ENCODE measurements around the gene CLIP1.
"Not testable (repeated sequence)": the region's sequence is repeated elsewhere in the genome, so short reads cannot be mapped to it uniquely, and the experiment has no call there.

CLIP1 gene

GRCh38 chr12:122421821-122422729, at the start of gene CLIP1:
Gene CLIP1, minus strand, starts transcription at chr12:122422669. Its CDS starts 42,217 bp downstream, at chr12:122380452.
- Histone ChIP-seq H3K4me1 (ENCODE audit: control insufficient read depth, low read depth, low read length) (peaks cover 10% of the 10 kb centered on the region), H3K27me3 (ENCODE audit: control insufficient read depth, insufficient read depth, low read length) (no peaks in the 10 kb centered on the region), H3K36me3 (ENCODE audit: control insufficient read depth, low read depth, low read length) (no peaks in the 10 kb centered on the region), H3K9ac (ENCODE audit: low read length) (peak within 1 kb of the TSS; percentile 92), H3K9me3 (ENCODE audit: control insufficient read depth, low read depth, low read length) (no peaks in the 10 kb centered on the region), H3K27ac (ENCODE audit: low read length) (peak within 1 kb of the TSS; percentile 89), H3K4me3 (ENCODE audit: low read length) (peak within 1 kb of the TSS; percentile 90)

- H3K27ac ChIP-seq (ENCODE audit: low read length): no peak overlapping the region
Measured at GRCh38 chr12:122471324-122472226, 49.1 kb upstream of the CLIP1 start.

GRCh38 chr12:122470576-122470975, 48.1 kb upstream of the CLIP1 start:
- not testable (repeated sequence) for H3K9me3 ChIP-seq (ENCODE audit: control insufficient read depth, low read depth, low read length); H3K27me3 ChIP-seq (ENCODE audit: control insufficient read depth, insufficient read depth, low read length); H3K27ac ChIP-seq (ENCODE audit: low read length)

More at GRCh38 chr12:122471324-122472226, 49.1 kb upstream of the CLIP1 start:
- H3K36me3 ChIP-seq (ENCODE audit: control insufficient read depth, low read depth, low read length): peaks cover 41% of the 10 kb centered on the region
- no peak overlapping the region for H3K4me3 ChIP-seq (ENCODE audit: low read length)
- no peaks in the 10 kb centered on the region for H3K4me1 ChIP-seq (ENCODE audit: control insufficient read depth, low read depth, low read length)
- H3K9ac ChIP-seq (ENCODE audit: low read length): no peak overlapping the region
- H3K27me3 ChIP-seq (ENCODE audit: control insufficient read depth, insufficient read depth, low read length): no peaks in the 10 kb centered on the region
- no peaks in the 10 kb centered on the region for H3K9me3 ChIP-seq (ENCODE audit: control insufficient read depth, low read depth, low read length)

DNA sequence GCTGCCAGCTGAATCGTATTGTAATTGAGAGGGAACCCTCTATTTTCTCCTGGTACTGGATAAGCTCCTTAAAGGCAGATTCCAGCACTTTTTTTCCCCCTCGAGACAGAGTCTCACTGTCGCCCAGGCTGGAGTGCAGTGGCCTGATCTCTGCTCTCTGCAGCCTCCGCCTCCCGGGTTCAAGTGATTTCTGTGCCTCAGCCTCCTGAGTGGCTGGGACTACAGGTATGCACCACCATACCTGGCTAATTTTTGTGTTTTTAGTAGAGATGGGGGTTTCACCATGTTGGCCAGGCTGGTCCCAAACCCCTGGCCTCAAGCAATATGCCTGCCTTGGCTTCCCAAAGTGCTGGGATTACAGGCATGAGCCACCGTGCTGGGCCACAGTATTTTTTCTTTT, 47.4 kb upstream of the CLIP1 start:
- not testable (repeated sequence) for H3K4me3 ChIP-seq (ENCODE audit: low read length); H3K9me3 ChIP-seq (ENCODE audit: control insufficient read depth, low read depth, low read length); H3K27me3 ChIP-seq (ENCODE audit: control insufficient read depth, insufficient read depth, low read length); H3K9ac ChIP-seq (ENCODE audit: low read length); H3K27ac ChIP-seq (ENCODE audit: low read length); H3K4me1 ChIP-seq (ENCODE audit: control insufficient read depth, low read depth, low read length)
- H3K36me3 ChIP-seq (ENCODE audit: control insufficient read depth, low read depth, low read length): peaks cover 25% of the 10 kb centered on the region

More at GRCh38 chr12:122470576-122470975, 48.1 kb upstream of the CLIP1 start:
- H3K36me3 ChIP-seq (ENCODE audit: control insufficient read depth, low read depth, low read length): peaks cover 31% of the 10 kb centered on the region
- not testable (repeated sequence) for H3K4me1 ChIP-seq (ENCODE audit: control insufficient read depth, low read depth, low read length); H3K9ac ChIP-seq (ENCODE audit: low read length); H3K4me3 ChIP-seq (ENCODE audit: low read length)

DNA sequence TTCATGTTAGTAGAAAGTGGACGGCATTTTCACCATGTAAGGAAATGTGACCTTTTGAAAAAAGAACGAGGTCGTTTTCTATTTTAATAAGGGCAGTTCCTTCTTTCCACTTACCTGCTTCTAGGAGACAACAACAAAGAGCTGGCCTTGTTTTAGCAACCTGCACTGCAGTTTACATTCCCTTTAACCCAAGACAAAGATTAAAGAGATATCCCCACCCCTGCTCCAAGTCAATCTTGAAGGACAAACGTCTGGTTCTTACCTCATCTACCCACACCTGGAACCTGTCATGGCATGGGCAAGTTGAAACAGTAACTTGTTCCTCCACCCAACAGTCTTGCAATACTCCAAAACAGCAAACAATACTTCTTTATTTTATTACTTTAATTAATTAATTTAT, 45.5 kb upstream of the CLIP1 start:
- Histone ChIP-seq H3K27ac (ENCODE audit: low read length) (no peak overlapping the region), H3K27me3 (ENCODE audit: control insufficient read depth, insufficient read depth, low read length) (no peaks in the 10 kb centered on the region), H3K4me3 (ENCODE audit: low read length) (no peak overlapping the region), H3K36me3 (ENCODE audit: control insufficient read depth, low read depth, low read length) (peaks cover 10% of the 10 kb centered on the region), H3K9me3 (ENCODE audit: control insufficient read depth, low read depth, low read length) (no peaks in the 10 kb centered on the region), H3K9ac (ENCODE audit: low read length) (no peak overlapping the region), H3K4me1 (ENCODE audit: control insufficient read depth, low read depth, low read length) (no peaks in the 10 kb centered on the region)

- H3K27ac ChIP-seq (ENCODE audit: low read length); H3K4me3 ChIP-seq (ENCODE audit: low read length); H3K9ac ChIP-seq (ENCODE audit: low read length); H3K4me1 ChIP-seq (ENCODE audit: control insufficient read depth, low read depth, low read length); H3K27me3 ChIP-seq (ENCODE audit: control insufficient read depth, insufficient read depth, low read length); H3K9me3 ChIP-seq (ENCODE audit: control insufficient read depth, low read depth, low read length); H3K36me3 ChIP-seq (ENCODE audit: control insufficient read depth, low read depth, low read length): not testable (repeated sequence)
Measured at GRCh38 chr12:122464317-122465042, 42.0 kb upstream of the CLIP1 start.

DNA sequence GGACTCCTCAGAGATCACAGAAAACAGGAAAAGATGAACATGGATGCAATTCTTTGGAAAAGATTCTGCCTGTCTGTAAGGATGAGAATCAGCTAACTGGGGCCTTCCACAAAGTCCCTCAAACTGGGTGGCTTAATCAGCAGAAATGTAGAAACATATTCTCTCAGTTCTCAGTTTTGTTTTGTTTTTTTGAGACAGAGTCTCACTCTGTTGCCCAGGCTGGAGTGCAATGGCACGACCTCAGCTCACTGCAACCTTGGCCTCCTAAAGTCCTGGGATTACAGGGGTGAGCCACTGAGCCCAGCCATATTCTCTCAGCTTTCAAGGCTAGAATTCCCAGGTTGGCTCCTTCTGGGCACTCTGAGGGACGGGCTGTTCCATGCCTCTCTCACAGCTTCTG, 38.2 kb upstream of the CLIP1 start:
- Histone ChIP-seq H3K36me3 (ENCODE audit: control insufficient read depth, low read depth, low read length) (no peaks in the 10 kb centered on the region), H3K27ac (ENCODE audit: low read length) (no peak overlapping the region), H3K9ac (ENCODE audit: low read length) (no peak overlapping the region), H3K27me3 (ENCODE audit: control insufficient read depth, insufficient read depth, low read length) (no peaks in the 10 kb centered on the region), H3K4me1 (ENCODE audit: control insufficient read depth, low read depth, low read length) (no peaks in the 10 kb centered on the region), H3K9me3 (ENCODE audit: control insufficient read depth, low read depth, low read length) (no peaks in the 10 kb centered on the region), H3K4me3 (ENCODE audit: low read length) (no peak overlapping the region)

DNA sequence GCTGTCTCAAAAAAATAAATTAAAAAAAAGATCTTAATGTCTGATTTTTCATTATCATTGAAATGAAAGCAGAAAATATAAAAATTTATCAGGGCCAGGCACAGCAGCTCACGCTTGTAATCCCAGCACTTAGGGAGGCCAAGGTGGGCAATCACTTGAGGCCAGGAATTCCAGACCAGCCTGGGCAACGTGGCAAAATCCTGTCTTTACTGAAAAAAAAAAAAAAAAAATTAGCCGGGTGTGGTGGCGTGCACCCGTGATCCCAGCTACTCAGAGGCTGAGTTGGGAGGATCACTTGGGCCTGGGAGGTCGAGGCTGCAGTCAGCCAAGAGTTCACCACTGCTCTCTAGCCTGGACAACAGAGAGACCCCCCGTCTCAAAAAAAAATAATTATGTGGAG, 37.6 kb upstream of the CLIP1 start:
- Histone ChIP-seq H3K4me1 (ENCODE audit: control insufficient read depth, low read depth, low read length) (no peaks in the 10 kb centered on the region), H3K27me3 (ENCODE audit: control insufficient read depth, insufficient read depth, low read length) (no peaks in the 10 kb centered on the region), H3K9me3 (ENCODE audit: control insufficient read depth, low read depth, low read length) (no peaks in the 10 kb centered on the region), H3K27ac (ENCODE audit: low read length) (no peak overlapping the region), H3K36me3 (ENCODE audit: control insufficient read depth, low read depth, low read length) (no peaks in the 10 kb centered on the region), H3K9ac (ENCODE audit: low read length) (no peak overlapping the region), H3K4me3 (ENCODE audit: low read length) (no peak overlapping the region)

DNA sequence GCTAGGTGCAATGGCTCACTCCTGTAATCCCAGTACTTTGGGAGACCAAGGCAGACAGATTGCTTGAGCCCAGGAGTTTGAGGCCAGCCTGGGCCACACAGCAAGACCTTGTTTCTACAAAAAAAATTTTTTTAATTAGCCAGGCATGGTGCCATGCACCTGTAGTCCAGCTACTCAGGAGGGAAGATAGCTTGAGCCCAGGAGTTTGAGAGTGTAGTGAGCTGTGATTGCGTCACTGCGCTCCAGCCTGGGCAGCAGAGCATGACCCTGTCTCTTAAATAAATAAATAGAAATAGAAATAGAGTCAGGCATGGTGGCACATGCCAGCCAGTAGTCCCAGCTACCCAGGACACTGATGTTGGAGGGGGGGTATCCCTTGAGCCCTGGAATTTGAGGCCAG, 36.7 kb upstream of the CLIP1 start:
- H3K9ac ChIP-seq (ENCODE audit: low read length): no peak overlapping the region
- H3K27me3 ChIP-seq (ENCODE audit: control insufficient read depth, insufficient read depth, low read length): no peaks in the 10 kb centered on the region
- H3K36me3 ChIP-seq (ENCODE audit: control insufficient read depth, low read depth, low read length): no peaks in the 10 kb centered on the region
- H3K4me1 ChIP-seq (ENCODE audit: control insufficient read depth, low read depth, low read length): no peaks in the 10 kb centered on the region
- no peaks in the 10 kb centered on the region for H3K9me3 ChIP-seq (ENCODE audit: control insufficient read depth, low read depth, low read length)
- no peak overlapping the region for H3K4me3 ChIP-seq (ENCODE audit: low read length)
- no peak overlapping the region for H3K27ac ChIP-seq (ENCODE audit: low read length)

GRCh38 chr12:122458105-122459035, 35.9 kb upstream of the CLIP1 start:
- H3K27ac ChIP-seq (ENCODE audit: low read length): no peak overlapping the region
- H3K9me3 ChIP-seq (ENCODE audit: control insufficient read depth, low read depth, low read length): no peaks in the 10 kb centered on the region
- H3K36me3 ChIP-seq (ENCODE audit: control insufficient read depth, low read depth, low read length): no peaks in the 10 kb centered on the region
- no peak overlapping the region for H3K4me3 ChIP-seq (ENCODE audit: low read length)
- no peaks in the 10 kb centered on the region for H3K27me3 ChIP-seq (ENCODE audit: control insufficient read depth, insufficient read depth, low read length)
- H3K9ac ChIP-seq (ENCODE audit: low read length): no peak overlapping the region
- no peaks in the 10 kb centered on the region for H3K4me1 ChIP-seq (ENCODE audit: control insufficient read depth, low read depth, low read length)

All from iPS-18a (cell line).